Measurements from ENCODE around the gene PPP1R26.

GRCh38 chr9:135490980-135491464, 11.4 kb downstream of the PPP1R26 start:
- TF ChIP-seq POLR2A (IDR thresholded peaks at IDR 0.05; ENCODE audit: low read length) (no peak), GATA1 (IDR thresholded peaks at IDR 0.05; ENCODE audit: low read depth, low read length) (no peak)

All from erythroblast (primary cell).